Brain microvascular endothelial cell (primary cell): Measurements from ENCODE around the gene UTP25.
"Not testable (repeated sequence)": the region's sequence is repeated elsewhere in the genome, so short reads cannot be mapped to it uniquely, and the experiment has no call there.

ENCODE experiments used
- DNase-seq: peaks from one replicate; pipeline ENCODE4 v3.0.0-alpha.2; 2020
- H3K27ac ChIP-seq: fragments of 250-450 bp; sonication (Bioruptor Pico); 2 replicates; pipeline ENCODE4 v1.5.1; 2020; ENCODE audit warnings: mild to moderate bottlenecking, moderate library complexity
- H3K27me3 ChIP-seq: fragments of 250-450 bp; sonication (Bioruptor Pico); replicated peaks from 2 replicates; pipeline ENCODE4 v1.5.1; 2020; ENCODE audit warnings: mild to moderate bottlenecking
- H3K36me3 ChIP-seq: fragments of 250-450 bp; sonication (Bioruptor Pico); replicated peaks from 2 replicates; pipeline ENCODE4 v1.5.1; 2020; ENCODE audit warnings: mild to moderate bottlenecking
- H3K4me3 ChIP-seq: 2 replicates; pipeline ENCODE4 v1.5.1; 2011; ENCODE audit warnings: low read depth, mild to moderate bottlenecking, control low read depth, low read length, moderate library complexity
- CTCF ChIP-seq: IDR thresholded peaks from 2 replicates; pipeline ENCODE4 v1.5.1; 2011; ENCODE audit warnings: low read depth, mild to moderate bottlenecking, moderate library complexity, low read length, control low read depth, inconsistent platforms; ENCODE audit errors: missing control alignments
- in situ Hi-C: cut with HindIII; loops from 2 replicates; pipeline ENCODE4 v1.10.0; 2017; ENCODE audit warnings: low sequenced_read_pairs, low pct_ligation_motif_present

The UTP25 gene

DNA sequence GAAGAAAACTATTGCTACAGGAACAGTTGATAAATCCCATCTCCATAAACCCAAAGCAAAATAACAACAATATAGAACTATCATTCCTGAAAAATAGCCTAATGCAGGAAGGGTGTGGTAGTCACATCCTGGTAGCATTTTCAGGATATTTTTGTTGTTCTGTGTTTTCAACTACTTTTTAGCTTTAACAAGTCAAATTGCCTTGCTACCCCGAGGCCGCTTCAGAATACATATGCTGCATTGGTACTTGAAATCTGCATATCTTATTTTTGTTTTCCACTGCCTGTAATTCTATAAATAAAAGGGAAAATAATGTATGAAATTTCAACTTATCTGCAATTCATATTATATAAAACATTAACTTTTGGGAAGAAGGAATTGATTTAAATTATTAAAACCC is 73.4 kb downstream of the UTP25 start:
- Histone ChIP-seq H3K27ac (no peak overlapping the region), H3K4me3 (no peak overlapping the region), H3K36me3 (no peaks in the 10 kb centered on the region), H3K27me3 (no peaks in the 10 kb centered on the region)
- no peak for DNase-seq
- in situ Hi-C loops: no loop called here
- no peak for TF ChIP-seq CTCF

- in situ Hi-C loops, H3K27me3 ChIP-seq, DNase-seq, H3K4me3 ChIP-seq, H3K27ac ChIP-seq, H3K36me3 ChIP-seq: not testable (repeated sequence)
Observed at GRCh38 chr1:209904774-209905173, 77.0 kb downstream of the UTP25 start.
